PC-9 (cell line): ENCODE data around the gene KNG1. TPM values are rescaled to one million over a fixed set of nuclear protein-coding genes. Genes with fewer than 3 reads are reported as not detected.

Source experiments
- Bru-seq: library from RNA; stranded (reverse); fragments of 400-500 nt; gene quantifications from one replicate; lab custom pipeline; 2021; lab: Mats Ljungman, UMichigan
- BruChase-seq, 2 experiments: library from RNA; stranded (reverse); fragments of 400-500 nt; gene quantifications; one replicate each; lab custom pipeline; 2021; lab: Mats Ljungman, UMichigan
- BruUV-seq: library from RNA; stranded (reverse); fragments of 400-500 nt; replicated peaks from 2 replicates; lab custom pipeline; 2021; lab: Mats Ljungman, UMichigan
- CTCF ChIA-PET: fragments of 300-600 bp; sonication (Branson Sonifier 250); formaldehyde crosslinking; loops from one replicate; lab custom pipeline; 2022; ENCODE audit warnings: antibody characterized with exemption; lab: Charles Lee
- POLR2A ChIA-PET: fragments of 300-600 bp; sonication (Branson Sonifier 250); formaldehyde crosslinking; loops from one replicate; lab custom pipeline; 2022; ENCODE audit warnings: antibody characterized with exemption; ENCODE audit not compliant: unreplicated experiment; lab: Charles Lee
- DNase-seq, 2 experiments: peaks; one replicate each; pipeline versions ENCODE4 v3.0.0 to v3.0.0-alpha.2; 2015 to 2022; ENCODE audit warnings: mixed read lengths in 1 of 2
- H2AFZ ChIP-seq: fragments of 200-600 bp; sonication (generic); 2 replicates; pipeline ENCODE4 v1.8.1; 2017; ENCODE audit warnings: antibody characterized with exemption
- H3F3A ChIP-seq: fragments of 200-600 bp; sonication (generic); 2 replicates; pipeline ENCODE4 v1.8.1; 2017; ENCODE audit warnings: antibody characterized with exemption, mild to moderate bottlenecking, low read depth; ENCODE audit not compliant: insufficient read depth
- H3K27ac ChIP-seq: fragments of 200-600 bp; sonication (generic); 2 replicates; pipeline ENCODE4 v1.6.1; 2016; ENCODE audit warnings: mixed run types
- H3K27me3 ChIP-seq: fragments of 200-600 bp; sonication (generic); 2 replicates; pipeline ENCODE4 v1.6.1; 2016; ENCODE audit warnings: low read depth, mixed run types; ENCODE audit not compliant: insufficient read depth
- H3K36me3 ChIP-seq: fragments of 200-600 bp; sonication (generic); 2 replicates; pipeline ENCODE4 v1.6.1; 2016; ENCODE audit warnings: low read depth, mixed run types
- H3K4me1 ChIP-seq: fragments of 200-600 bp; sonication (generic); replicated peaks from 2 replicates; pipeline ENCODE4 v1.6.1; 2016; ENCODE audit warnings: mixed run types; ENCODE audit not compliant: insufficient read depth
- H3K4me2 ChIP-seq: fragments of 200-600 bp; sonication (generic); 2 replicates; pipeline ENCODE4 v1.6.1; 2017; ENCODE audit warnings: mixed run types
- H3K4me3 ChIP-seq: fragments of 200-600 bp; sonication (generic); 2 replicates; pipeline ENCODE4 v1.6.1; 2016; ENCODE audit warnings: mixed run types
- H3K79me2 ChIP-seq: fragments of 200-600 bp; sonication (generic); 2 replicates; pipeline ENCODE4 v1.6.1; 2017; ENCODE audit warnings: low read depth, mixed run types
- H3K9me2 ChIP-seq: fragments of 200-600 bp; sonication (generic); 2 replicates; pipeline ENCODE4 v1.8.1; 2017; ENCODE audit warnings: mild to moderate bottlenecking; ENCODE audit not compliant: insufficient read depth
- H3K9me3 ChIP-seq: fragments of 200-600 bp; sonication (generic); 2 replicates; pipeline ENCODE4 v1.8.1; 2016; ENCODE audit warnings: low read depth; ENCODE audit not compliant: insufficient read depth
- H4K20me1 ChIP-seq: fragments of 200-600 bp; sonication (generic); 2 replicates; pipeline ENCODE4 v1.8.1; 2017; ENCODE audit not compliant: insufficient read depth
- CTCF ChIP-seq: fragments of 200-600 bp; sonication (generic); conservative IDR thresholded peaks from 2 replicates; pipeline ENCODE4 v1.6.1; 2017; ENCODE audit warnings: mixed run types, antibody characterized with exemption, mild to moderate bottlenecking, moderate library complexity
- EZH2 ChIP-seq: fragments of 200-600 bp; sonication (generic); IDR thresholded peaks from 2 replicates; pipeline ENCODE4 v1.8.0; 2017; ENCODE audit warnings: antibody characterized with exemption, low read depth
- intact Hi-C: fragments of 100-400 bp; cut with micrococcal nuclease; formaldehyde crosslinking; loops from one replicate; pipeline ENCODE4 v1.10.0; 2022; ENCODE audit not compliant: unreplicated experiment
- long read RNA-seq: library from polyadenylated mRNA; stranded (forward); transcript quantifications from one replicate; pipeline ENCODE4 v2.0.0, GENCODE V29; 2022
- total RNA-seq: library from RNA; stranded (reverse); gene quantifications from 2 replicates; pipeline ENCODE4 v1.2.3, GENCODE V29; 2021

Gene KNG1
- total RNA-seq (not detected in 2 replicates), Bru-seq, nascent RNA (not detected), BruChase-seq, experiment 1, labeled RNA remaining after a 2-hour chase (not detected), BruChase-seq, experiment 2, labeled RNA remaining after a 6-hour chase (not detected)
- long read RNA-seq = 0 reads

GRCh38 chr3:186717039-186717457, at the start of gene KNG1:
Gene KNG1, plus strand, starts transcription at chr3:186717359. Its CDS starts 184 bp downstream, at chr3:186717543.
- intact Hi-C loops = no loop called here
- H4K20me1 ChIP-seq = no peaks in the 10 kb centered on the region; the same call in 1 of the 2 replicates
- BruUV-seq = no TSS peak
- no peaks in the 10 kb centered on the region for H3F3A ChIP-seq
- no peaks in the 10 kb centered on the region for H3K27me3 ChIP-seq
- no peak within 1 kb of the TSS for H2AFZ ChIP-seq
- H3K9me3 ChIP-seq = no peaks in the 10 kb centered on the region
- no peak within 1 kb of the TSS for H3K4me2 ChIP-seq
- H3K9me2 ChIP-seq = no peaks in the 10 kb centered on the region
- H3K79me2 ChIP-seq = no peaks in the 10 kb centered on the region
- no peak for DNase-seq
- H3K36me3 ChIP-seq = no peaks in the 10 kb centered on the region
- no peak within 1 kb of the TSS for H3K27ac ChIP-seq
- H3K4me3 ChIP-seq = no peak within 1 kb of the TSS
- CTCF ChIA-PET = no interaction called here
- H3K4me1 ChIP-seq = no peaks in the 10 kb centered on the region
- POLR2A ChIA-PET = interaction anchor here (0.6 to 1.0 kb wide), 2 partner anchors 100 to 147 kb away, joined by 5 to 25 read pairs; partner anchors contain the start of gene DNAJB11
- TF ChIP-seq CTCF (no peak), EZH2 (no peak)

GRCh38 chr3:186668426-186668825, 48.7 kb upstream of the KNG1 start:
- Histone ChIP-seq H3K4me1 (peaks cover 22% of the 10 kb centered on the region), H3K27me3 (no peaks in the 10 kb centered on the region), H3K27ac (no peak overlapping the region), H3K79me2 (no peaks in the 10 kb centered on the region), H3K9me3 (no peaks in the 10 kb centered on the region; the same call in 1 of the 2 replicates), H3K4me2 (no peak overlapping the region), H3K9me2 (no peaks in the 10 kb centered on the region; the same call in 1 of the 2 replicates), H2AFZ (no peak overlapping the region), H3K36me3 (no peaks in the 10 kb centered on the region), H3F3A (peaks cover 9% of the 10 kb centered on the region; the same call in 1 of the 2 replicates), H3K4me3 (no peak overlapping the region), H4K20me1 (no peaks in the 10 kb centered on the region)
- intact Hi-C loops = no loop called here
- CTCF ChIA-PET = no interaction called here
- no peak for DNase-seq
- POLR2A ChIA-PET = no interaction called here
- TF ChIP-seq EZH2 (no peak), CTCF (no peak)
- no TSS peak for BruUV-seq

- H3K36me3 ChIP-seq = no peaks in the 10 kb centered on the region
- no peaks in the 10 kb centered on the region; the same call in 1 of the 2 replicates for H3K9me2 ChIP-seq
- TF ChIP-seq EZH2 (no peak), CTCF (no peak)
- no peaks in the 10 kb centered on the region; the same call in 1 of the 2 replicates for H3K9me3 ChIP-seq
- TSS peak; percentile 63 for BruUV-seq
- H2AFZ ChIP-seq = peak overlapping the region; percentile 44
- POLR2A ChIA-PET = interaction anchor here (0.6 to 1.2 kb wide), 4 partner anchors 79 to 517 kb away, joined by 3 to 15 read pairs (median 4); no protein-coding TSS in a partner anchor
- H3K27ac ChIP-seq = peak overlapping the region; percentile 87
- H3F3A ChIP-seq = peaks cover 9% of the 10 kb centered on the region; the same call in 1 of the 2 replicates
- intact Hi-C loops = no loop called here
- H3K79me2 ChIP-seq = no peaks in the 10 kb centered on the region
- peak overlapping the region; percentile 43 for H3K4me2 ChIP-seq
- H3K27me3 ChIP-seq = no peaks in the 10 kb centered on the region
- CTCF ChIA-PET = interaction anchor here (1.2 kb wide), 1 partner anchor 53 kb away, joined by 4 read pairs; no protein-coding TSS in a partner anchor
- no peaks in the 10 kb centered on the region for H4K20me1 ChIP-seq
- peaks cover 22% of the 10 kb centered on the region for H3K4me1 ChIP-seq
- peak; percentile 27 to 91 for DNase-seq
- H3K4me3 ChIP-seq = peak overlapping the region; percentile 4; the same call in 1 of the 2 replicates
Measured at GRCh38 chr3:186669378-186670084, 47.6 kb upstream of the KNG1 start.
